Astrocyte (in vitro differentiated cells and primary cell): ENCODE measurements around the gene ATP6V0B. TPM values are rescaled to one million over a fixed set of nuclear protein-coding genes. Genes with fewer than 3 reads are reported as not detected.

Source experiments
- DNase-seq: peaks from one replicate; pipeline ENCODE4 v3.0.0-alpha.2; 2010; ENCODE audit warnings: low read depth
- FAIRE-seq: peaks from 2 replicates; lab custom pipeline; 2011; peaks lifted over from hg19 to GRCh38; lab: Jason Lieb, UNC
- H2AFZ ChIP-seq: 2 replicates; pipeline ENCODE4 v1.6.0; 2012; ENCODE audit warnings: low read depth, low read length, inconsistent platforms
- H3K27ac ChIP-seq: 2 replicates; pipeline ENCODE4 v1.5.1; 2011; ENCODE audit warnings: low read depth, low read length, inconsistent platforms
- H3K27me3 ChIP-seq: 2 replicates; pipeline ENCODE4 v1.6.0; 2011; ENCODE audit warnings: low read length, inconsistent platforms; ENCODE audit not compliant: insufficient read depth
- H3K36me3 ChIP-seq: 2 replicates; pipeline ENCODE4 v1.5.1; 2011; ENCODE audit warnings: low read length, inconsistent platforms; ENCODE audit not compliant: insufficient read depth
- H3K4me1 ChIP-seq: 2 replicates; pipeline ENCODE4 v1.5.1; 2011; ENCODE audit warnings: low read length, inconsistent platforms; ENCODE audit not compliant: insufficient read depth
- H3K4me2 ChIP-seq: 2 replicates; pipeline ENCODE4 v1.6.0; 2012; ENCODE audit warnings: low read length, inconsistent platforms
- H3K4me3 ChIP-seq: 2 replicates; pipeline ENCODE4 v1.5.1; 2011; ENCODE audit warnings: low read depth, mild to moderate bottlenecking, low read length, inconsistent platforms; ENCODE audit not compliant: insufficient read depth
- H3K79me2 ChIP-seq: 2 replicates; pipeline ENCODE4 v1.6.0; 2012; ENCODE audit warnings: mild to moderate bottlenecking, low read length, inconsistent platforms; ENCODE audit not compliant: insufficient read depth
- H3K9ac ChIP-seq: 2 replicates; pipeline ENCODE4 v1.6.0; 2012; ENCODE audit warnings: mild to moderate bottlenecking, low read length, inconsistent platforms
- H3K9me3 ChIP-seq: 2 replicates; pipeline ENCODE4 v1.5.1; 2012; ENCODE audit warnings: low read depth, mild to moderate bottlenecking, low read length, inconsistent platforms; ENCODE audit not compliant: insufficient read depth
- H4K20me1 ChIP-seq: 2 replicates; pipeline ENCODE4 v1.6.0; 2012; ENCODE audit warnings: low read length, inconsistent platforms; ENCODE audit not compliant: insufficient read depth
- H3K27ac Mint-ChIP-seq: one replicate; pipeline ENCODE4 v1.8.0; 2021; ENCODE audit warnings: mild to moderate bottlenecking, mixed read lengths; ENCODE audit not compliant: unreplicated experiment
- H3K27me3 Mint-ChIP-seq: one replicate; pipeline ENCODE4 v1.8.0; 2021; ENCODE audit warnings: low read depth, mixed read lengths; ENCODE audit not compliant: unreplicated experiment
- H3K36me3 Mint-ChIP-seq: one replicate; pipeline ENCODE4 v1.8.0; 2021; ENCODE audit warnings: low read depth, mixed read lengths; ENCODE audit not compliant: unreplicated experiment
- H3K4me1 Mint-ChIP-seq: one replicate; pipeline ENCODE4 v1.8.0; 2021; ENCODE audit warnings: low read depth, mixed read lengths; ENCODE audit not compliant: unreplicated experiment
- H3K4me3 Mint-ChIP-seq: one replicate; pipeline ENCODE4 v1.8.0; 2021; ENCODE audit warnings: mild to moderate bottlenecking, moderate library complexity, mixed read lengths; ENCODE audit not compliant: unreplicated experiment
- H3K9me3 Mint-ChIP-seq: one replicate; pipeline ENCODE4 v1.8.0; 2021; ENCODE audit warnings: mild to moderate bottlenecking, mixed read lengths; ENCODE audit not compliant: unreplicated experiment
- CTCF ChIP-seq: IDR thresholded peaks from 2 replicates; pipeline ENCODE4 v1.5.1; 2011; ENCODE audit warnings: low read depth, mild to moderate bottlenecking, inconsistent platforms, low read length, moderate library complexity; ENCODE audit not compliant: insufficient read depth
- EZH2 ChIP-seq: IDR thresholded peaks from 2 replicates; pipeline ENCODE4 v1.6.1; 2012; ENCODE audit warnings: mild to moderate bottlenecking, low read length, inconsistent platforms; ENCODE audit not compliant: insufficient read depth
- total RNA-seq: library from RNA; stranded (reverse); gene quantifications from 2 replicates; pipeline ENCODE4 v1.2.1, GENCODE V29; 2021

The ATP6V0B gene
- total RNA-seq, 1 donor from 2014 or later = 175 TPM

DNA sequence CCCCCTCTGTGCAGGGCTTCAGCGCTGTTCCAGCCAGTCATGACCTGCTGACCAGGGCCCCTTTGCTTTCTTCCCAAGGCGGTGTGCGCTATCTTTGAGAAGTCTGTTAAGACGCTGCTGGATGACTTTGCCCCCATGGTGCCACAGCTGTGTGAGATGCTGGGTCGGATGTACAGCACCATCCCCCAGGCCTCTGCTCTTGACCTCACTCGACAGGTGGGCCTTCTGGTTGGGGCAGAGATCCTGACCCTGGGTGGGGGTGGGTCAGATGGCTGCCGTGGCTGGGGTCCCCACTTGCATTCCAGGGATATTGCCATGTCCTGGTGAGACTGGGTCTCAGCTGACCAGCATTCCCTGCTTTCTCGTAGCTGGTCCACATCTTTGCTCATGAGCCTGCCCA is 14.0 kb upstream of the ATP6V0B start:
- Histone ChIP-seq H3K9ac (no peak overlapping the region), H3K36me3 (no peaks in the 10 kb centered on the region), H3K4me2 (no peak overlapping the region), H4K20me1 (peaks cover 22% of the 10 kb centered on the region), H3K9me3 (no peaks in the 10 kb centered on the region), H3K27me3 (no peaks in the 10 kb centered on the region), H2AFZ (no peak overlapping the region), H3K4me3 (no peak overlapping the region), H3K27ac (no peak overlapping the region), H3K79me2 (no peaks in the 10 kb centered on the region), H3K4me1 (no peaks in the 10 kb centered on the region)
- FAIRE-seq (no peak), DNase-seq (no peak)
- Mint-ChIP-seq H3K9me3 (peaks cover 1% of the 10 kb centered on the region), H3K27ac (no peak overlapping the region), H3K36me3 (peaks cover 35% of the 10 kb centered on the region), H3K27me3 (no peaks in the 10 kb centered on the region), H3K4me1 (no peaks in the 10 kb centered on the region), H3K4me3 (no peak overlapping the region)
- TF ChIP-seq EZH2 (no peak), CTCF (no peak)

- peaks cover 36% of the 10 kb centered on the region for H3K36me3 Mint-ChIP-seq
- Histone ChIP-seq H3K9ac (no peak overlapping the region), H2AFZ (no peak overlapping the region), H3K27me3 (no peaks in the 10 kb centered on the region), H3K4me1 (no peaks in the 10 kb centered on the region), H3K4me2 (no peak overlapping the region), H3K4me3 (no peak overlapping the region), H3K9me3 (no peaks in the 10 kb centered on the region), H4K20me1 (peaks cover 20% of the 10 kb centered on the region), H3K36me3 (no peaks in the 10 kb centered on the region), H3K27ac (no peak overlapping the region), H3K79me2 (no peaks in the 10 kb centered on the region)
- peaks cover 1% of the 10 kb centered on the region for H3K9me3 Mint-ChIP-seq
- FAIRE-seq (no peak), DNase-seq (no peak)
- no peaks in the 10 kb centered on the region for H3K27me3 Mint-ChIP-seq
- H3K4me3 Mint-ChIP-seq = no peak overlapping the region
- no peak overlapping the region for H3K27ac Mint-ChIP-seq
- TF ChIP-seq EZH2 = no peak
- H3K4me1 Mint-ChIP-seq = no peaks in the 10 kb centered on the region
Observed at GRCh38 chr1:43961692-43962091, 13.1 kb upstream of the ATP6V0B start.

DNA sequence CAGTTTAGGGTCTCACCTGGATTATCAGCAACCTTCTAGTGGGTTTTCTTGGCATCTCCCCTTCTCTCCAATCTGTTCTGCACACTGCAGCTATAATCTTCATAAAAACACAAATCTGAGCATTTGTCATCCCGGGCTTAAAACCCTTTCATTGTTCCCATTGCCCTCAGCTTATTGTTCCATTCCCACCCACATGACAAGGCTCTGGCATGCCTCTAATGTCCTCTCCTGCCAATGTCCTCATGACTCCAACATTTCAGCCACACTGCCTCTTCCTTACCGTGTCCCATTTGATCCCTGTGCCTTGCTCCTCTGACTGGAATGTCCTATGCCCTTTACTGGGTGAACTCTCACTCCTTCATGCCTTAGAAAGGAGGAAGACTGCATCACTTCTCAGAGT is 12.4 kb upstream of the ATP6V0B start:
- Mint-ChIP-seq H3K36me3 (peaks cover 34% of the 10 kb centered on the region), H3K4me3 (no peak overlapping the region)

More for the DNA sequence above, 12.4 kb upstream of the ATP6V0B start:
- DNase-seq (no peak), FAIRE-seq (no peak)
- Histone ChIP-seq H4K20me1 (peaks cover 20% of the 10 kb centered on the region), H3K27ac (no peak overlapping the region), H3K36me3 (no peaks in the 10 kb centered on the region), H2AFZ (no peak overlapping the region), H3K4me2 (no peak overlapping the region), H3K79me2 (no peaks in the 10 kb centered on the region), H3K9ac (no peak overlapping the region), H3K4me1 (no peaks in the 10 kb centered on the region), H3K9me3 (no peaks in the 10 kb centered on the region), H3K4me3 (no peak overlapping the region), H3K27me3 (no peaks in the 10 kb centered on the region)
- H3K9me3 Mint-ChIP-seq = peaks cover 1% of the 10 kb centered on the region
- H3K27me3 Mint-ChIP-seq = no peaks in the 10 kb centered on the region
- no peaks in the 10 kb centered on the region for H3K4me1 Mint-ChIP-seq
- TF ChIP-seq EZH2 = no peak
- TF ChIP-seq CTCF = no peak
- H3K27ac Mint-ChIP-seq = no peak overlapping the region
